K562 (cell line): ENCODE measurements around the gene RBX1. TPM values are rescaled to one million over a fixed set of nuclear protein-coding genes. Genes with fewer than 3 reads are reported as not detected.

ENCODE experiments used
- ATAC-seq: fragments of 200-7000 bp; cut with Tn5 transposase; 3 replicates; pipeline ENCODE4 v1.9.1; 2020; ENCODE audit warnings: moderate library complexity
- BruUV-seq: library from RNA; stranded (reverse); fragments of 400-500 nt; replicated peaks from 2 replicates; lab custom pipeline; 2021; lab: Mats Ljungman, UMichigan
- CTCF ChIA-PET: fragments of 300-600 bp; formaldehyde crosslinking; extraction: SDS; loops from one replicate; lab custom pipeline; 2021; ENCODE audit warnings: low intra/inter-chr PET ratio; lab: Yijun Ruan, JAX
- POLR2A ChIA-PET: fragments of 300-600, 350-650 bp; sonication (Branson Sonifier 250); formaldehyde crosslinking; extraction: SDS; loops from one replicate; lab custom pipeline; 2021; ENCODE audit warnings: antibody characterized with exemption, inconsistent platforms; lab: Yijun Ruan, JAX
- DNase-seq, 4 experiments: peaks; one replicate each; pipeline versions ENCODE4 v3.0.0 to v3.0.0-alpha.2; 2011 to 2018; ENCODE audit warnings: low spot score in 3 of 4, mixed read lengths in 3 of 4; ENCODE audit errors: extremely low read depth in 1 of 4
- FAIRE-seq: peaks from 2 replicates; lab custom pipeline; 2011; peaks lifted over from hg19 to GRCh38; lab: Jason Lieb, UNC
- H2AFZ ChIP-seq: 2 replicates; pipeline ENCODE4 v1.6.0; 2011; ENCODE audit warnings: low read depth, low read length, control low read depth, inconsistent platforms
- H3K27ac ChIP-seq: fragments of 200-600 bp; 3 replicates; pipeline ENCODE4 v1.8.0; 2011; ENCODE audit warnings: low read depth, mild to moderate bottlenecking, control low read depth, inconsistent platforms, low read length, moderate library complexity, mixed read lengths; ENCODE audit errors: extremely low read depth
- H3K27me3 ChIP-seq, 2 experiments: fragments of 300-600 bp in 1 of 2; 2 replicates in 1 of 2; 3 replicates in 1 of 2; pipeline versions ENCODE4 v1.6.0 to v1.8.0; 2011; ENCODE audit warnings: inconsistent platforms in 2 of 2, low read length in 2 of 2, mild to moderate bottlenecking in 1 of 2, mixed read lengths in 1 of 2, moderate library complexity in 1 of 2; ENCODE audit not compliant: control insufficient read depth in 2 of 2, insufficient read depth in 2 of 2
- H3K36me3 ChIP-seq: fragments of 300-600 bp; 3 replicates; pipeline ENCODE4 v1.8.0; 2011; ENCODE audit warnings: mild to moderate bottlenecking, low read length, inconsistent platforms; ENCODE audit not compliant: control insufficient read depth, insufficient read depth
- H3K4me1 ChIP-seq, 2 experiments: fragments of 200-600 bp in 1 of 2; replicated peaks in 1 of 2; 2 replicates in 1 of 2; 3 replicates in 1 of 2; pipeline versions ENCODE4 v1.5.1 to v1.8.0; 2011; ENCODE audit warnings: inconsistent platforms in 2 of 2, low read length in 2 of 2, mild to moderate bottlenecking in 1 of 2, mixed read lengths in 1 of 2, moderate library complexity in 1 of 2; ENCODE audit not compliant: control insufficient read depth in 2 of 2, insufficient read depth in 2 of 2
- H3K4me2 ChIP-seq: 2 replicates; pipeline ENCODE4 v1.6.1; 2011; ENCODE audit warnings: low read length, control low read depth, inconsistent platforms, mixed read lengths; ENCODE audit not compliant: insufficient read depth
- H3K4me3 ChIP-seq: fragments of 200-600 bp; sonication (generic), shearing (Covaris generic); 2 replicates; pipeline ENCODE4 v1.5.1; 2016; ENCODE audit warnings: control low read depth, inconsistent platforms
- H3K79me2 ChIP-seq: fragments of 200-600 bp; 3 replicates; pipeline ENCODE4 v1.8.0; 2011; ENCODE audit warnings: low read length, inconsistent platforms; ENCODE audit not compliant: control insufficient read depth, insufficient read depth
- H3K9ac ChIP-seq, 2 experiments: 2 replicates each; pipeline versions ENCODE4 v1.6.0 to v1.6.1; 2011; ENCODE audit warnings: low read depth in 2 of 2, low read length in 2 of 2, control low read depth in 1 of 2, inconsistent platforms in 1 of 2, mild to moderate bottlenecking in 1 of 2, mixed read lengths in 1 of 2; ENCODE audit not compliant: insufficient read depth in 1 of 2
- H3K9me1 ChIP-seq: one replicate; pipeline ENCODE4 v1.6.0; 2011; ENCODE audit warnings: inconsistent platforms, mild to moderate bottlenecking, low read length, moderate library complexity; ENCODE audit not compliant: control insufficient read depth, insufficient read depth
- H3K9me3 ChIP-seq: replicated peaks from 2 replicates; pipeline ENCODE4 v1.5.1; 2011; ENCODE audit warnings: low read depth, low read length, inconsistent platforms; ENCODE audit not compliant: control insufficient read depth, insufficient read depth
- H4K20me1 ChIP-seq: replicated peaks from 2 replicates; pipeline ENCODE4 v1.6.1; 2011; ENCODE audit warnings: low read length, inconsistent platforms, mixed read lengths; ENCODE audit not compliant: control insufficient read depth, insufficient read depth
- EHMT2 ChIP-seq: fragments of 450-650 bp; IDR thresholded peaks from 2 replicates; pipeline ENCODE4 v1.6.1; 2018; ENCODE audit warnings: antibody characterized with exemption
- FOXK1 ChIP-seq: sonication (generic); formaldehyde crosslinking; IDR thresholded peaks from 2 replicates; pipeline ENCODE4 v1.8.0; 2022; ENCODE audit warnings: missing genetic modification reagents, mild to moderate bottlenecking, borderline replicate concordance
- HNRNPLL ChIP-seq: fragments of 200-400 bp; formaldehyde crosslinking; IDR thresholded peaks from 2 replicates; pipeline ENCODE4 v1.6.1; 2017; ENCODE audit warnings: low read length, low read depth, mild to moderate bottlenecking; ENCODE audit not compliant: poor library complexity, severe bottlenecking
- KLF10 ChIP-seq: fragments of 250-450 bp; sonication (Bioruptor Pico); IDR thresholded peaks from 2 replicates; pipeline ENCODE4 v1.6.1; 2021; ENCODE audit warnings: matching md5 sums
- MAFF ChIP-seq: IDR thresholded peaks from 2 replicates; pipeline ENCODE4 v1.6.1; 2012; ENCODE audit warnings: low read length, improper control_type of control experiment
- STAT6 ChIP-seq: sonication (generic); formaldehyde crosslinking; IDR thresholded peaks from 2 replicates; pipeline ENCODE4 v1.8.1; 2023; ENCODE audit warnings: mild to moderate bottlenecking, missing genetic modification reagents
- ZFX ChIP-seq: sonication (generic); formaldehyde crosslinking; IDR thresholded peaks from 2 replicates; pipeline ENCODE4 v1.8.0; 2022; ENCODE audit warnings: mild to moderate bottlenecking, missing genetic modification reagents, moderate library complexity
- ZNF140 ChIP-seq: fragments of 250-450 bp; sonication (Bioruptor Pico); IDR thresholded peaks from 2 replicates; pipeline ENCODE4 v1.8.0; 2021; ENCODE audit warnings: moderate library complexity, mild to moderate bottlenecking, inconsistent platforms
- ZNF785 ChIP-seq: fragments of 250-450 bp; sonication (Bioruptor Pico); IDR thresholded peaks from 2 replicates; pipeline ENCODE4 v1.4.0; 2020; ENCODE audit warnings: mild to moderate bottlenecking
- WGBS: fragments of 100-300 bp; shearing (Covaris generic); methylation state at CpG from one replicate; pipeline ENCODE4 v1.1.6; 2016; ENCODE audit warnings: low coverage, mixed read lengths; ENCODE audit not compliant: insufficient coverage; ENCODE audit errors: missing lambda C conversion rate; 5-methylcytosine and 5-hydroxymethylcytosine counted together
- in situ Hi-C: fragments of 300-500 bp; cut with MboI; formaldehyde crosslinking; loops from 4 replicates; pipeline ENCODE4 v1.15.0; 2018; ENCODE audit warnings: inconsistent platforms, mixed read lengths
- intact Hi-C: fragments of 100-400 bp; cut with micrococcal nuclease; formaldehyde crosslinking; loops from 2 replicates; pipeline ENCODE4 v1.14.2; 2022
- polyA plus RNA-seq, 8 experiments: library from polyadenylated mRNA; depleted of rRNA in 4 of 8; stranded (reverse) in 5 of 8; unstranded in 3 of 8; fragments of >200 nt; fragmentation: Nextera tagmentation in 2 of 8; fragmentation: Illumina TruSeq in 1 of 8; extraction: Ambion mirVana in 2 of 8; extraction: Trizol in 1 of 8; gene quantifications; 2 replicates each; pipeline versions ENCODE4 v1.2.1 to v1.2.3, GENCODE V29; 2011 to 2014; ENCODE audit warnings: inconsistent platforms in 1 of 8, missing spikeins in 1 of 8
- total RNA-seq, 7 experiments: library from RNA; depleted of rRNA in 6 of 7; stranded (reverse); fragments of >200 nt in 6 of 7; fragmentation: Illumina TruSeq in 2 of 7; extraction: Trizol in 2 of 7; gene quantifications; 2 replicates each; pipeline versions ENCODE4 v1.2.1 to v1.2.3, GENCODE V29; 2011 to 2021; ENCODE audit warnings: low replicate concordance in 1 of 7
- TF ChIP-seq, protein P1 (sequence below): fragments of 200-600 bp; sonication (generic); IDR thresholded peaks from one replicate; pipeline ENCODE4 v1.6.1; 2012; ENCODE audit warnings: mild to moderate bottlenecking, low read depth, low read length, inconsistent platforms

The RBX1 gene
- total and polyA plus RNA-seq, 9 of the 15 experiments (the other 6 are each of a cell fraction or from before 2014, with no cell fraction given): 44.0 to 259 (median 67.9) TPM

DNA sequence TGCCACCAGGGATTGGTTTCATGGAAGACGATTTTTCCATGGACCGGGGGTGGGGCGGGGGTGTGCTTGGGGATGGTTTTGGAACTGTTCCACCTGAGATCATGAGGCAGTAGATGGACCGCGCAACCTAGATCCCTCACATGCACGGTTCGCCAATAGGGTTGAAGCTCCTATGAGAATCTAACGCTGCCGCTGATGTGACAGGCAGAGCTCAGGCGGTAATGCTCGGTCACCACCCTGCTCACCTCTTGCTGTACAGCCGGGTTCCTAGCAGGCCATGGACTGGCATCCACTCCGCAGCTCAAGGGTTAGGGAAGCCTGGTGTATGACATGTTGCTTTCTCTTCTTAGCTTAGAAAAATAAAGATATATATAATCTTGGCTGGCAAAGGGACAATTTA, 22.0 kb downstream of the RBX1 start:
- H3K9ac ChIP-seq: no peak overlapping the region
- H3K27me3 ChIP-seq: no peaks in the 10 kb centered on the region
- no peak overlapping the region for H3K4me3 ChIP-seq
- no TSS peak for BruUV-seq
- ChIA-PET CTCF (no interaction called here), POLR2A (interaction anchor here (0.6 to 1.5 kb wide), 5 partner anchors 9 to 590 kb away, joined by 3 to 6 read pairs (median 3); no protein-coding TSS in a partner anchor)
- in situ Hi-C loops: no loop called here
- H3K79me2 ChIP-seq: no peaks in the 10 kb centered on the region
- intact Hi-C loops: no loop called here
- WGBS: 95% methylated on average over 11 of the region's 13 CpGs
- no peaks in the 10 kb centered on the region for H4K20me1 ChIP-seq
- FAIRE-seq: no peak
- no peak overlapping the region for H2AFZ ChIP-seq
- peaks cover 34% of the 10 kb centered on the region; the same call in 2 of the 3 replicates for H3K36me3 ChIP-seq
- H3K4me1 ChIP-seq: peaks cover 0 to 4% of the 10 kb centered on the region in 2 experiments; a peak in 1 of 5 replicates
- no peak overlapping the region for H3K27ac ChIP-seq
- H3K9me3 ChIP-seq: no peaks in the 10 kb centered on the region
- ATAC-seq: no peak
- peaks cover 2% of the 10 kb centered on the region for H3K9me1 ChIP-seq
- DNase-seq: no peak
- no peak overlapping the region for H3K4me2 ChIP-seq
- TF ChIP-seq ZFX (CRISPR knock-in tag) (no peak), FOXK1 (CRISPR knock-in tag) (no peak), ZNF140 (CRISPR knock-in tag) (no peak), HNRNPLL (no peak), ZNF785 (CRISPR knock-in tag) (no peak), MAFF (no peak), EHMT2 (no peak), STAT6 (no peak), KLF10 (CRISPR knock-in tag) (no peak)
- TF ChIP-seq, protein P1, sequence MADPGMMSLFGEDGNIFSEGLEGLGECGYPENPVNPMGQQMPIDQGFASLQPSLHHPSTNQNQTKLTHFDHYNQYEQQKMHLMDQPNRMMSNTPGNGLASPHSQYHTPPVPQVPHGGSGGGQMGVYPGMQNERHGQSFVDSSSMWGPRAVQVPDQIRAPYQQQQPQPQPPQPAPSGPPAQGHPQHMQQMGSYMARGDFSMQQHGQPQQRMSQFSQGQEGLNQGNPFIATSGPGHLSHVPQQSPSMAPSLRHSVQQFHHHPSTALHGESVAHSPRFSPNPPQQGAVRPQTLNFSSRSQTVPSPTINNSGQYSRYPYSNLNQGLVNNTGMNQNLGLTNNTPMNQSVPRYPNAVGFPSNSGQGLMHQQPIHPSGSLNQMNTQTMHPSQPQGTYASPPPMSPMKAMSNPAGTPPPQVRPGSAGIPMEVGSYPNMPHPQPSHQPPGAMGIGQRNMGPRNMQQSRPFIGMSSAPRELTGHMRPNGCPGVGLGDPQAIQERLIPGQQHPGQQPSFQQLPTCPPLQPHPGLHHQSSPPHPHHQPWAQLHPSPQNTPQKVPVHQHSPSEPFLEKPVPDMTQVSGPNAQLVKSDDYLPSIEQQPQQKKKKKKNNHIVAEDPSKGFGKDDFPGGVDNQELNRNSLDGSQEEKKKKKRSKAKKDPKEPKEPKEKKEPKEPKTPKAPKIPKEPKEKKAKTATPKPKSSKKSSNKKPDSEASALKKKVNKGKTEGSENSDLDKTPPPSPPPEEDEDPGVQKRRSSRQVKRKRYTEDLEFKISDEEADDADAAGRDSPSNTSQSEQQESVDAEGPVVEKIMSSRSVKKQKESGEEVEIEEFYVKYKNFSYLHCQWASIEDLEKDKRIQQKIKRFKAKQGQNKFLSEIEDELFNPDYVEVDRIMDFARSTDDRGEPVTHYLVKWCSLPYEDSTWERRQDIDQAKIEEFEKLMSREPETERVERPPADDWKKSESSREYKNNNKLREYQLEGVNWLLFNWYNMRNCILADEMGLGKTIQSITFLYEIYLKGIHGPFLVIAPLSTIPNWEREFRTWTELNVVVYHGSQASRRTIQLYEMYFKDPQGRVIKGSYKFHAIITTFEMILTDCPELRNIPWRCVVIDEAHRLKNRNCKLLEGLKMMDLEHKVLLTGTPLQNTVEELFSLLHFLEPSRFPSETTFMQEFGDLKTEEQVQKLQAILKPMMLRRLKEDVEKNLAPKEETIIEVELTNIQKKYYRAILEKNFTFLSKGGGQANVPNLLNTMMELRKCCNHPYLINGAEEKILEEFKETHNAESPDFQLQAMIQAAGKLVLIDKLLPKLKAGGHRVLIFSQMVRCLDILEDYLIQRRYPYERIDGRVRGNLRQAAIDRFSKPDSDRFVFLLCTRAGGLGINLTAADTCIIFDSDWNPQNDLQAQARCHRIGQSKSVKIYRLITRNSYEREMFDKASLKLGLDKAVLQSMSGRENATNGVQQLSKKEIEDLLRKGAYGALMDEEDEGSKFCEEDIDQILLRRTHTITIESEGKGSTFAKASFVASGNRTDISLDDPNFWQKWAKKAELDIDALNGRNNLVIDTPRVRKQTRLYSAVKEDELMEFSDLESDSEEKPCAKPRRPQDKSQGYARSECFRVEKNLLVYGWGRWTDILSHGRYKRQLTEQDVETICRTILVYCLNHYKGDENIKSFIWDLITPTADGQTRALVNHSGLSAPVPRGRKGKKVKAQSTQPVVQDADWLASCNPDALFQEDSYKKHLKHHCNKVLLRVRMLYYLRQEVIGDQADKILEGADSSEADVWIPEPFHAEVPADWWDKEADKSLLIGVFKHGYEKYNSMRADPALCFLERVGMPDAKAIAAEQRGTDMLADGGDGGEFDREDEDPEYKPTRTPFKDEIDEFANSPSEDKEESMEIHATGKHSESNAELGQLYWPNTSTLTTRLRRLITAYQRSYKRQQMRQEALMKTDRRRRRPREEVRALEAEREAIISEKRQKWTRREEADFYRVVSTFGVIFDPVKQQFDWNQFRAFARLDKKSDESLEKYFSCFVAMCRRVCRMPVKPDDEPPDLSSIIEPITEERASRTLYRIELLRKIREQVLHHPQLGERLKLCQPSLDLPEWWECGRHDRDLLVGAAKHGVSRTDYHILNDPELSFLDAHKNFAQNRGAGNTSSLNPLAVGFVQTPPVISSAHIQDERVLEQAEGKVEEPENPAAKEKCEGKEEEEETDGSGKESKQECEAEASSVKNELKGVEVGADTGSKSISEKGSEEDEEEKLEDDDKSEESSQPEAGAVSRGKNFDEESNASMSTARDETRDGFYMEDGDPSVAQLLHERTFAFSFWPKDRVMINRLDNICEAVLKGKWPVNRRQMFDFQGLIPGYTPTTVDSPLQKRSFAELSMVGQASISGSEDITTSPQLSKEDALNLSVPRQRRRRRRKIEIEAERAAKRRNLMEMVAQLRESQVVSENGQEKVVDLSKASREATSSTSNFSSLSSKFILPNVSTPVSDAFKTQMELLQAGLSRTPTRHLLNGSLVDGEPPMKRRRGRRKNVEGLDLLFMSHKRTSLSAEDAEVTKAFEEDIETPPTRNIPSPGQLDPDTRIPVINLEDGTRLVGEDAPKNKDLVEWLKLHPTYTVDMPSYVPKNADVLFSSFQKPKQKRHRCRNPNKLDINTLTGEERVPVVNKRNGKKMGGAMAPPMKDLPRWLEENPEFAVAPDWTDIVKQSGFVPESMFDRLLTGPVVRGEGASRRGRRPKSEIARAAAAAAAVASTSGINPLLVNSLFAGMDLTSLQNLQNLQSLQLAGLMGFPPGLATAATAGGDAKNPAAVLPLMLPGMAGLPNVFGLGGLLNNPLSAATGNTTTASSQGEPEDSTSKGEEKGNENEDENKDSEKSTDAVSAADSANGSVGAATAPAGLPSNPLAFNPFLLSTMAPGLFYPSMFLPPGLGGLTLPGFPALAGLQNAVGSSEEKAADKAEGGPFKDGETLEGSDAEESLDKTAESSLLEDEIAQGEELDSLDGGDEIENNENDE: no peak
